ENCODE measurements around the gene EMX1. TPM values are rescaled to one million over a fixed set of nuclear protein-coding genes. Genes with fewer than 3 reads are reported as not detected.

The EMX1 gene
- total RNA-seq, 1 donor from 2014 or later: not detected

DNA sequence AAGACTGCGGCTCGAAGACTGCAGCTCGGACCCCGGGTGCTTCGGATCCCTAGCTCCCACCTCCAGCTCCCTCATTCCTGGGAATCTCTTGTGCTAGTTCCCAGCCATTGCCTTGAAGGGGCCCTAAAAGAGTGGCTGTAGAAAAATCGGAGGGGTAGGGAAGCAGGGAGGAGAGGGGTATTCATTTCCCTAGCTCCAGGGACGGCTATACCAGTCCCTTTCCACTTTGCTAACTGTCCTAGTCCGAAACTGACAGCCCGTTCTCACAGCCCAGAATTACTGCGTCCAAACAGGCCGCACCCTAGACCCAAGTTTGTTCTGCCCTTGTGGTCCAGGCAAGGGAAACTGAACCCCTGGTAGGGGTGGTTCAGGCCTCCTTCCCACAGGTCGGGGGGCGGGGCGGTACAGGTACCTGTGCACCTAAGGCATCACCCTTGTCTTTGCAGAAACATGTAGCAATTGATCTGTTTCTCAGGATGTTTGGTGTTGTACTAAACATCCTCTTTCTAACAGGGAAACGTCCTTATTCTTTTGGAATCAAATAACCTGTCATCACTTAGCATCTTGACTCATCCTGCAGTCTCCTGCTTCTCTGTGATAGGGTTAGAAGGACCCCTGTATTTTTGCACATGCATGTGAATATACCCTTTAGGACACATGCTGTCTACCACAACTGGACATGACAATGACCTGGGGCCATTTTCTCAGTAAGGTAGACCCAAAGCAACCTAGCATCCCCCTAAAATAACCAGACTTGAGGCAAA is 4.0 kb downstream of the EMX1 start:
- intact Hi-C loops (cut with DNase I): no loop called here
- no peak for DNase-seq (ENCODE audit: low spot score)

- no peak for DNase-seq (ENCODE audit: low spot score)
Measured at GRCh38 chr2:72921853-72922252, 4.5 kb downstream of the EMX1 start.

GRCh38 chr2:72923833-72924352 is 6.6 kb downstream of the EMX1 start:
- intact Hi-C loops (cut with DNase I): no loop called here
- no peak for DNase-seq (ENCODE audit: low spot score)

More at GRCh38 chr2:72921853-72922252, 4.5 kb downstream of the EMX1 start:
- intact Hi-C loops (cut with DNase I): no loop called here

DNA sequence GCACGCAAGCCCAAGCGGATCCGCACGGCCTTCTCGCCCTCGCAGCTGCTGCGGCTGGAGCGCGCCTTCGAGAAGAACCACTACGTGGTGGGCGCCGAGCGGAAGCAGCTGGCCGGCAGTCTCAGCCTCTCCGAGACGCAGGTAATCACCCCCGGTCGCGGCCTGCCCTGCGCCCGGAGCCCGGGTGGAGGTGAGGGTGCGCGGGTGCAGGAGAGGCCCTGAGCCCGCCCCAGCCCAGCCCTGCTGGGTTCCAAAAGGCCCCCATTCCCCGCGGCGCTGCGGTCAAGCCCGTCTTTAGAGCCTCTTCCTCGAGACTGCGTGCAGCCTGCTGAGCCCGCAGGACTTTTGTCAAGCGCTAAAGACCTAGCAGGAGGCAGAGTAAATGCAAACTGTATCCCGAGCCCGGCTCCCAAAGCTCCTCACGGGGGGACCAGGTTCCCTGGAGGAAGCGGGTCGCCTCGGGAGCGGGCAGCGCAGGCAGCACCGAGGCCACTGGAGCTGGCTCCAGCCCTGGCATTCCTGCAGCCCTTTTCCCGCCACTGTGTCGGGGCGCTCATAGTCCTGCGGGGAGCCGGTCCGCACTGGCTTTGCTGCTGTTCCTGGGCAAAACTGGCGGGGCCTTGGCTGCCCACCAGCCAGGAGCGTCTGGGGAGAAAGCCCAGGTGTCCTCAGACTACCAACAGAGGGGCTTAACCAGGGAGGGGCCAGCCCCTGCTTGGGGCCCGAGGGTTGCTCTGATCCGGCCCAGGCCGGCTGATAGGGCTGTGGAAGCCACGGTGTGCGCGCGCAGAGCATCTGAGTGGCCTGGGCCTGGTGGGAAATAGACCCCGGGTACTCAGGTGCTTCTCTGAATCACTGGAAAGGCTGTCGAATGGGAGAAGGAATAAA is 7.3 kb downstream of the EMX1 start:
- DNase-seq (ENCODE audit: low spot score): peak; percentile 70
- intact Hi-C loops (cut with DNase I): no loop called here

DNA sequence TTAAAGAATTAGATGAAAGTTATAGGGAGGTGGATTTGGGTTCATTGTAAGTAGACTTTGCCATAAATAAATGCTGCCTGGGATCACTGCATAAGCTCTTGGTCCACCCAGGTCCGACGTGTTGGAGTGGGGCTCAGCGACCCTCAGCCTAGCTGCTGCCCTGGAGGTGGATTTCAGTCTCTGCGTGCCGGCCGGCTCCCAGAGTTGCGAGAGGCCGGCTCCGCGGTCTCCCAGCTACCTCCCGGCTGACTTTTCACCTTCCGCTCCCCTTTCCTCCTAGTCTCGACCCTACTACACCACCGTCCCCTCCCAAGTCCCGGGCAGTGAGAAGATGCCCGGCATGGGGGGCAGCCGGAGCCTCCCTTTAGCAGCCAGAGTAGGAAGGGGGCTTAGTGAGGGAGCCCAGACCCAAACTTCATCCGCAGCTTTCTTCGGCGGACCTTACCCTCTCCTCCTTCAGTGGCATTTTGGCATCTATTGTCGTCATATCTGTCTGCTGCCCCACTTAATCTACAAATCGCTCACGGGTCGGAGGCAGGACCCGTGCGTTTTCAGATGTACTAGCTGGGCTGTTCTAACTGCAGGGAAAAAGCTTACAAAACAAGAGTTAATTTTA is 8.1 kb downstream of the EMX1 start:
- intact Hi-C loops (cut with DNase I): no loop called here
- DNase-seq (ENCODE audit: low spot score): peak; percentile 66

- no peak for DNase-seq (ENCODE audit: low spot score)
- intact Hi-C loops (cut with DNase I): no loop called here
Measured at GRCh38 chr2:72926368-72926767, 9.0 kb downstream of the EMX1 start.

DNA sequence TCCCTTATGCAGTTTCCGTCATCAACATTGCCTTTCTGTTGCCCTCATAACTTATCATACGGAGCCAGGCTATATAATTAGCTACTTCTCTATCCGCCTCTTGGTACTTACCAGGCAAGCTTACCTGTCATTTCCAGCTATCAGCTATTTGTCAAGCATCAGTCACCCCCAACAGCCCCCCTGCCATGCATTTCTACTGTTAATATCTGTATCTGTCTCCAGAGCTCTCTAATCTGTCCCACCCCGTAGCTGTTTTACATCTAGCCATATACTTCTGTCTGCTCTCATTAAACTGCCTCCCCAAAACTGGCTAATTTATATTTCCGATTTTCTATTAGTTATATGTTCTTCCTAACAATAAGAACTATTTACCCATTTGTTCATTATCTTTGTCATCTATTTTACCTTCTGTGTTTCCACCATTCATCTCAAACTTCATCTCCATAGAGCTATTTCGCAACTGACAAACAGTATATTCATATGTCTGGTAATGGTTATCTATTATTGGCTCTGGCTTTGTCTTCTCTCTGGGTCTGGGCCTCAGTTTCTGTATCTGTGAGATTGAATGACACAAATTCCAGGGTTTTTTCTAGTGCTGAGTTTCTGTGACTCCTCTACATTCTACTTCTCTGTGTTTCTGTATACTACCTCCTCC is 9.6 kb downstream of the EMX1 start:
- no peak for DNase-seq (ENCODE audit: low spot score)
- intact Hi-C loops (cut with DNase I): no loop called here

- DNase-seq (ENCODE audit: low spot score): peak; percentile 67
- intact Hi-C loops (cut with DNase I): no loop called here
Measured at GRCh38 chr2:72927619-72928550, 10.6 kb downstream of the EMX1 start.

DNA sequence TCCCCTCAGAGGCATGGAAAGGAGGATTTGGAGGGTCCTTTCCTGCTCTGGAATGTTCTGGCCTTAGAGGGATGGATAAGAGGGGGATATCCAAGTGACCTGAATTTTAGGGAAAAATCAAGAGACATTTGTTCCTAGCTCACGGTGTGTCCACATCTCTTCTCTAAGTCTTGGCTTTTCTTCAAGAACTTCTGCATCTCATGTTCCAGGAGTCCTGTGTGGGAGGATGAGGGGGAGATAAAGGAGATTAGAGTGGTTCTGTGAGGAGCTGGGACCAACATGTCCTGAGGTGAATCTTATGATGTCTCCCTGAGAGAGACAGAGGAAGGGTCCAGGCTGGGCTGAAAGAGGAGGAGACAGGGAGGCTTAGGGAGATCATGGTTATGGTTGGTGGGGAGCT is 11.7 kb downstream of the EMX1 start:
- peak; percentile 20 for DNase-seq (ENCODE audit: low spot score)
- intact Hi-C loops (cut with DNase I): no loop called here

DNA sequence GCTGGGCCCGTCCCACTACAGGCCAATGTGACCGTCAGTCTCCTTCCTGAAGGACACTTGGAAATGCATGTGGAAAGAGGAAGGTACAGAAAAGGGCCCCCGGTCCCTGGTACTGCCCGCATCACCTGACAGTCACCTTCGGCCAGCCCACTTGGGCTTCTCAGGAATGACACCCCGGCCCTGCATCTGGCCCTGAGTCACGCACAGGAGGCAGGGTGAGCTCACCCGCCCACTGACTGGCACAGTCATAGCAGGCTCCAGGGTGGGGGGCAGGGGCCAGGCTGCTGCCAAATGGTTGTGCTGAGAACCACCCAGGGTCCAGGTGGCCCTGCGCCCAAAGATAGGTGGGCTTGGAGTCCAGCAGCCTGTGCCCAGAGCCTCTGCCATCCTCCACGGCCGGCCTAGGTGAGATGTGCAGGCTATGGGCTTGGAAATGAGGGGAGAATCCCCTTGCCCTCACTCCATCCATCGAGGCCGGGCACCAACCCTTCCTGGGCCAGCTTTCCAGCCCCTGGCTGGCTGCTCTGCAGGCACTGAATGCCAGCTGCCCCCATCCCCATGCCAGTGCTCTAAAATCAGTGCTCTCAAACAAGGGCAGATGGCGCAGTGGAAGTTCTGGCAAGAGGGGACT is 14.1 kb downstream of the EMX1 start:
- peak; percentile 71 for DNase-seq (ENCODE audit: low spot score)
- intact Hi-C loops (cut with DNase I): no loop called here

GRCh38 chr2:72932045-72932740 is 14.9 kb downstream of the EMX1 start:
- DNase-seq (ENCODE audit: low spot score): no peak
- intact Hi-C loops (cut with DNase I): no loop called here

- DNase-seq (ENCODE audit: low spot score): no peak
- intact Hi-C loops (cut with DNase I): no loop called here
Measured at GRCh38 chr2:72932805-72933204, 15.5 kb downstream of the EMX1 start.

DNA sequence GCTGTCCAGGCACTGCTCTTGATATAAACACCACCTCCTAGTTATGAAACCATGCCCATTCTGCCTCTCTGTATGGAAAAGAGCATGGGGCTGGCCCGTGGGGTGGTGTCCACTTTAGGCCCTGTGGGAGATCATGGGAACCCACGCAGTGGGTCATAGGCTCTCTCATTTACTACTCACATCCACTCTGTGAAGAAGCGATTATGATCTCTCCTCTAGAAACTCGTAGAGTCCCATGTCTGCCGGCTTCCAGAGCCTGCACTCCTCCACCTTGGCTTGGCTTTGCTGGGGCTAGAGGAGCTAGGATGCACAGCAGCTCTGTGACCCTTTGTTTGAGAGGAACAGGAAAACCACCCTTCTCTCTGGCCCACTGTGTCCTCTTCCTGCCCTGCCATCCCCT is 15.9 kb downstream of the EMX1 start:
- intact Hi-C loops (cut with DNase I): no loop called here
- DNase-seq (ENCODE audit: low spot score): no peak

DNA sequence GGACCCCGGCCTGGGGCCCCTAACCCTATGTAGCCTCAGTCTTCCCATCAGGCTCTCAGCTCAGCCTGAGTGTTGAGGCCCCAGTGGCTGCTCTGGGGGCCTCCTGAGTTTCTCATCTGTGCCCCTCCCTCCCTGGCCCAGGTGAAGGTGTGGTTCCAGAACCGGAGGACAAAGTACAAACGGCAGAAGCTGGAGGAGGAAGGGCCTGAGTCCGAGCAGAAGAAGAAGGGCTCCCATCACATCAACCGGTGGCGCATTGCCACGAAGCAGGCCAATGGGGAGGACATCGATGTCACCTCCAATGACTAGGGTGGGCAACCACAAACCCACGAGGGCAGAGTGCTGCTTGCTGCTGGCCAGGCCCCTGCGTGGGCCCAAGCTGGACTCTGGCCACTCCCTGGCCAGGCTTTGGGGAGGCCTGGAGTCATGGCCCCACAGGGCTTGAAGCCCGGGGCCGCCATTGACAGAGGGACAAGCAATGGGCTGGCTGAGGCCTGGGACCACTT is 16.4 kb downstream of the EMX1 start:
- intact Hi-C loops (cut with DNase I): no loop called here
- DNase-seq (ENCODE audit: low spot score): no peak

- no peak for DNase-seq (ENCODE audit: low spot score)
- intact Hi-C loops (cut with DNase I): no loop called here
Measured at GRCh38 chr2:72934683-72935610, 17.6 kb downstream of the EMX1 start.

GRCh38 chr2:72935611-72935957 is 18.3 kb downstream of the EMX1 start:
- DNase-seq (ENCODE audit: low spot score): no peak
- intact Hi-C loops (cut with DNase I): no loop called here

Measured in cardiac septum (tissue), 1 donor.